HCT116 (cell line): ENCODE data around the gene PKIB. TPM values are rescaled to one million over a fixed set of nuclear protein-coding genes. Genes with fewer than 3 reads are reported as not detected.

Experiments used
- ATAC-seq: fragments of 200-7000 bp; cut with Tn5 transposase; 2 replicates; pipeline ENCODE4 v1.9.1; 2020; ENCODE audit warnings: mild to moderate bottlenecking, moderate library complexity
- BruUV-seq: library from RNA; stranded (reverse); fragments of 400-500 nt; replicated peaks from 2 replicates; lab custom pipeline; 2021; lab: Mats Ljungman, UMichigan
- CTCF ChIA-PET: fragments of 300-600 bp; sonication (Branson Sonifier 250); formaldehyde crosslinking; loops from one replicate; lab custom pipeline; 2021; ENCODE audit warnings: antibody characterized with exemption; lab: Charles Lee
- POLR2A ChIA-PET: fragments of 300-600, 350-600 bp; sonication (Branson Sonifier 250); formaldehyde crosslinking; loops from one replicate; lab custom pipeline; 2021; ENCODE audit warnings: antibody characterized with exemption; lab: Charles Lee
- RAD21 ChIA-PET, 2 experiments: fragments of 300-600 bp; sonication (Branson Sonifier 250); formaldehyde crosslinking; loops; one replicate each; lab custom pipeline; 2023; ENCODE audit warnings: low total read pairs in 2 of 2; ENCODE audit not compliant: uncharacterized antibody in 2 of 2, unreplicated experiment in 2 of 2, low non-redundant PET in 1 of 2; lab: Charles Lee
- DNase-seq: peaks from one replicate; pipeline ENCODE4 v3.0.0-alpha.2; 2010; ENCODE audit warnings: low read depth, low spot score
- H2AFZ ChIP-seq: fragments of 200-600 bp; shearing (Covaris generic), sonication (generic); 2 replicates; pipeline ENCODE4 v1.6.1; 2017; ENCODE audit warnings: low read depth, mixed run types, mixed read lengths, antibody characterized with exemption, low read length; ENCODE audit not compliant: poor library complexity, severe bottlenecking
- H3K27ac ChIP-seq: 2 replicates; pipeline ENCODE4 v1.5.1; 2012; ENCODE audit warnings: low read depth, low read length
- H3K27me3 ChIP-seq: fragments of 200-600 bp; sonication (generic); 2 replicates; pipeline ENCODE4 v1.6.1; 2016; ENCODE audit warnings: mixed run types, low read length, mixed read lengths; ENCODE audit not compliant: insufficient read depth
- H3K36me3 ChIP-seq, 2 experiments: fragments of 200-500 bp in 1 of 2; fragments of 200-600 bp in 1 of 2; sonication (Bioruptor generic) in 1 of 2; sonication (generic) in 1 of 2; 2 replicates each; pipeline versions ENCODE4 v1.5.1 to v1.6.1; 2014 to 2016; ENCODE audit warnings: low read length in 2 of 2, inconsistent platforms in 1 of 2, mixed read lengths in 1 of 2, mixed run types in 1 of 2; ENCODE audit not compliant: insufficient read depth in 2 of 2, control insufficient read depth in 1 of 2
- H3K4me1 ChIP-seq, 2 experiments: fragments of 200-600 bp in 1 of 2; sonication (generic) in 1 of 2; 2 replicates each; pipeline versions ENCODE4 v1.5.1 to v1.6.1; 2012 to 2017; ENCODE audit warnings: low read length in 2 of 2, inconsistent platforms in 1 of 2, mild to moderate bottlenecking in 1 of 2, mixed read lengths in 1 of 2, mixed run types in 1 of 2, moderate library complexity in 1 of 2; ENCODE audit not compliant: insufficient read depth in 2 of 2, control insufficient read depth in 1 of 2
- H3K4me2 ChIP-seq: fragments of 200-600 bp; sonication (generic); 2 replicates; pipeline ENCODE4 v1.6.1; 2017; ENCODE audit warnings: mixed run types, low read length, mixed read lengths
- H3K4me3 ChIP-seq, 2 experiments: fragments of 200-600 bp in 1 of 2; sonication (generic) in 1 of 2; replicated peaks in 1 of 2; 2 replicates each; pipeline ENCODE4 v1.5.1; 2011 to 2016; ENCODE audit warnings: low read length in 2 of 2, control low read depth in 1 of 2, low read depth in 1 of 2, mild to moderate bottlenecking in 1 of 2, mixed read lengths in 1 of 2, mixed run types in 1 of 2
- H3K79me2 ChIP-seq: fragments of 200-600 bp; sonication (generic); 2 replicates; pipeline ENCODE4 v1.6.1; 2017; ENCODE audit warnings: mild to moderate bottlenecking, mixed run types, low read length, moderate library complexity, mixed read lengths; ENCODE audit not compliant: insufficient read depth
- H3K9ac ChIP-seq: fragments of 200-600 bp; sonication (generic); 2 replicates; pipeline ENCODE4 v1.6.1; 2016; ENCODE audit warnings: low read length, mixed read lengths
- H3K9me2 ChIP-seq: fragments of 200-600 bp; sonication (generic), shearing (Covaris generic); 2 replicates; pipeline ENCODE4 v1.6.1; 2017; ENCODE audit warnings: mixed run types, mild to moderate bottlenecking, moderate library complexity; ENCODE audit not compliant: insufficient read depth
- H3K9me3 ChIP-seq, 2 experiments: fragments of 200-500 bp in 1 of 2; fragments of 200-600 bp in 1 of 2; sonication (Bioruptor generic) in 1 of 2; sonication (generic) in 1 of 2; 2 replicates each; pipeline ENCODE4 v1.6.1; 2014 to 2017; ENCODE audit warnings: low read length in 2 of 2, mixed read lengths in 2 of 2, inconsistent platforms in 1 of 2, low read depth in 1 of 2, mild to moderate bottlenecking in 1 of 2, mixed run types in 1 of 2, moderate library complexity in 1 of 2; ENCODE audit not compliant: control insufficient read depth in 1 of 2, insufficient read depth in 1 of 2
- H4K20me1 ChIP-seq: fragments of 200-600 bp; sonication (generic), shearing (Covaris generic); 2 replicates; pipeline ENCODE4 v1.6.1; 2017; ENCODE audit warnings: mixed run types, mild to moderate bottlenecking, moderate library complexity; ENCODE audit not compliant: insufficient read depth
- EGR1 ChIP-seq: IDR thresholded peaks from 2 replicates; pipeline ENCODE4 v1.6.1; 2012; ENCODE audit warnings: low read depth
- EZH2 ChIP-seq: fragments of 200-600 bp; sonication (generic); IDR thresholded peaks from 2 replicates; pipeline ENCODE4 v1.6.1; 2017; ENCODE audit warnings: antibody characterized with exemption, mixed run types
- EZH2phosphoT487 ChIP-seq: fragments of 200-600 bp; IDR thresholded peaks from 2 replicates; pipeline ENCODE4 v1.6.1; 2018; ENCODE audit warnings: antibody characterized with exemption, borderline replicate concordance
- POLR2AphosphoS5 ChIP-seq: IDR thresholded peaks from 2 replicates; pipeline ENCODE4 v1.6.1; 2011; ENCODE audit warnings: mild to moderate bottlenecking, low read depth, low read length, moderate library complexity
- RAD21 ChIP-seq: IDR thresholded peaks from 2 replicates; pipeline ENCODE4 v1.6.1; 2012; ENCODE audit warnings: low read depth, mild to moderate bottlenecking
- SIN3A ChIP-seq: IDR thresholded peaks from 2 replicates; pipeline ENCODE4 v1.6.1; 2012; ENCODE audit warnings: low read depth
- TCF7L2 ChIP-seq: IDR thresholded peaks from 2 replicates; pipeline ENCODE4 v1.7.0; 2011; ENCODE audit warnings: borderline replicate concordance, inconsistent platforms; ENCODE audit not compliant: insufficient read depth, insufficient read length; ENCODE audit errors: extremely low read depth
- intact Hi-C: fragments of 100-400 bp; cut with micrococcal nuclease; formaldehyde crosslinking; loops from 2 replicates; pipeline ENCODE4 v1.10.0; 2022
- total RNA-seq: library from RNA; stranded (reverse); gene quantifications from one replicate; pipeline ENCODE4 v1.2.1, GENCODE V29; 2021; ENCODE audit not compliant: unreplicated experiment
- TF ChIP-seq, protein P1 (sequence below): IDR thresholded peaks from 2 replicates; pipeline ENCODE4 v1.6.1; 2012
- TF ChIP-seq, protein P2 (sequence below), 3 experiments: fragments of 200-600 bp in 1 of 3; sonication (generic) in 1 of 3; IDR thresholded peaks in 2 of 3; conservative IDR thresholded peaks in 1 of 3; 2 replicates each; pipeline ENCODE4 v1.5.1; 2012 to 2017; ENCODE audit warnings: low read depth in 2 of 3, low read length in 2 of 3, antibody characterized with exemption in 1 of 3, borderline replicate concordance in 1 of 3, control low read depth in 1 of 3, mild to moderate bottlenecking in 1 of 3, mixed read lengths in 1 of 3, mixed run types in 1 of 3, moderate library complexity in 1 of 3; ENCODE audit not compliant: insufficient read depth in 1 of 3
- TF ChIP-seq, protein P3 (sequence below): IDR thresholded peaks from 2 replicates; pipeline ENCODE4 v1.6.1; 2012

Gene PKIB
- total RNA-seq, 1 experiment from 2014 or later, result 24.0 TPM

DNA sequence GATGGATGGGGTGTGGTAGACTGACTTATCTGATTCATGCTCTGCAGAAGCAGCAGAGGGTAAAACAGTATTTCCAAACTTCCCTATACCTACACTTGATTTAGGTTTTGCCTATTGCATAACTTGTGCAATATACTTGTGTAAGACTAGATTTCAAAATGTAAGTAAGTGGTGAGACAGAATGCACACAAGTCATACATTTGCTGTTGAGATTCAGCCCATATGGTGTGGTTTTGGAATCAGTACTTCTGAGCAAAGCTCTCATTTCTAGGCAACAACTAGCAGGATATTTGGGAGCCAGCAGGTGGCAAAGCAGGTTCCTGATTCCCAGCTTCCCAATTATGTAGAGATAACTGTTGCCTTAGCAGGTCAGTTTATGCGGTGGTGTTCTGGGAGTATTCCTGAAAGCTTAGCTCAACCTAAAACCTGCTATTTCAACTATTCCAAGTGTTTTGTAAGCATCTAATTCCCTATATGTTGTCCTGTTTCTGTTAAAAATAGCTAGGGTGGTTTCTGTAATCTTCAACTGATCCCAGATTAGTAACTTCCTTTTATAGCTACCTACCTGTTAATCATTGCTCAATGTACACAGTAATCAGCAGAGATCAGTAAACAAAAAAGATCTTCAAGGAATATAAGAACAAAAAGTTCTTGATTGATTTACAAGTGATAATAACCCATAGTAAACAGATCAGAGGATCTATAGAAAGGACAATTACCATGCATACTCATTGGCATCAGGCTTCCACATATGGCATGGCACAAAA is 160.8 kb downstream of the PKIB start:
- no peaks in the 10 kb centered on the region for H3K4me1 ChIP-seq
- ATAC-seq (no peak), DNase-seq (no peak)
- no peak overlapping the region for H3K9ac ChIP-seq
- H3K4me3 ChIP-seq, result no peak overlapping the region
- H4K20me1 ChIP-seq, result no peaks in the 10 kb centered on the region
- no peak overlapping the region for H3K27ac ChIP-seq
- CTCF ChIA-PET, result interaction anchor here (1.0 kb wide), 1 partner anchor 68 kb away, joined by 3 read pairs; no protein-coding TSS in a partner anchor
- no peaks in the 10 kb centered on the region for H3K9me2 ChIP-seq
- TF ChIP-seq, protein P1, sequence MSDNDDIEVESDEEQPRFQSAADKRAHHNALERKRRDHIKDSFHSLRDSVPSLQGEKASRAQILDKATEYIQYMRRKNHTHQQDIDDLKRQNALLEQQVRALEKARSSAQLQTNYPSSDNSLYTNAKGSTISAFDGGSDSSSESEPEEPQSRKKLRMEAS, result no peak
- TF ChIP-seq SIN3A, result no peak
- no peak for TF ChIP-seq EZH2
- no peak for TF ChIP-seq EGR1
- TF ChIP-seq, protein P2, sequence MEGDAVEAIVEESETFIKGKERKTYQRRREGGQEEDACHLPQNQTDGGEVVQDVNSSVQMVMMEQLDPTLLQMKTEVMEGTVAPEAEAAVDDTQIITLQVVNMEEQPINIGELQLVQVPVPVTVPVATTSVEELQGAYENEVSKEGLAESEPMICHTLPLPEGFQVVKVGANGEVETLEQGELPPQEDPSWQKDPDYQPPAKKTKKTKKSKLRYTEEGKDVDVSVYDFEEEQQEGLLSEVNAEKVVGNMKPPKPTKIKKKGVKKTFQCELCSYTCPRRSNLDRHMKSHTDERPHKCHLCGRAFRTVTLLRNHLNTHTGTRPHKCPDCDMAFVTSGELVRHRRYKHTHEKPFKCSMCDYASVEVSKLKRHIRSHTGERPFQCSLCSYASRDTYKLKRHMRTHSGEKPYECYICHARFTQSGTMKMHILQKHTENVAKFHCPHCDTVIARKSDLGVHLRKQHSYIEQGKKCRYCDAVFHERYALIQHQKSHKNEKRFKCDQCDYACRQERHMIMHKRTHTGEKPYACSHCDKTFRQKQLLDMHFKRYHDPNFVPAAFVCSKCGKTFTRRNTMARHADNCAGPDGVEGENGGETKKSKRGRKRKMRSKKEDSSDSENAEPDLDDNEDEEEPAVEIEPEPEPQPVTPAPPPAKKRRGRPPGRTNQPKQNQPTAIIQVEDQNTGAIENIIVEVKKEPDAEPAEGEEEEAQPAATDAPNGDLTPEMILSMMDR (IDR thresholded peaks at IDR 0.05 in 2 of 3, conservative IDR thresholded peaks at IDR 0.05 in 1 of 3; ENCODE audit: borderline replicate concordance in 1 of 3, insufficient read depth in 1 of 3, low read depth in 2 of 3, low read length in 2 of 3), result peak in 2 of 3 experiments; percentile 19 to 23; a peak in 2 of 6 replicates
- TF ChIP-seq TCF7L2, result no peak
- TF ChIP-seq RAD21, result 0 out of 2 replicates have a peak, but pooled peaks have one; percentile 31
- no peak for TF ChIP-seq EZH2phosphoT487
- TF ChIP-seq, protein P3, sequence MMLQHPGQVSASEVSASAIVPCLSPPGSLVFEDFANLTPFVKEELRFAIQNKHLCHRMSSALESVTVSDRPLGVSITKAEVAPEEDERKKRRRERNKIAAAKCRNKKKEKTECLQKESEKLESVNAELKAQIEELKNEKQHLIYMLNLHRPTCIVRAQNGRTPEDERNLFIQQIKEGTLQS, result no peak
- no peak for TF ChIP-seq POLR2AphosphoS5
- intact Hi-C loops, result no loop called here
- H3K79me2 ChIP-seq, result no peaks in the 10 kb centered on the region
- no TSS peak for BruUV-seq
- H3K27me3 ChIP-seq, result no peaks in the 10 kb centered on the region
- POLR2A ChIA-PET, result no interaction called here
- RAD21 ChIA-PET, result interaction anchor here in 1 of 2 experiments (0.6 kb wide), 1 partner anchor 68 kb away, joined by 3 read pairs; no protein-coding TSS in a partner anchor
- no peaks in the 10 kb centered on the region for H3K9me3 ChIP-seq
- H3K4me2 ChIP-seq, result no peak overlapping the region
- H3K36me3 ChIP-seq, result no peaks in the 10 kb centered on the region
- H2AFZ ChIP-seq, result no peak overlapping the region
